Spleen (tissue), 11 donors: ENCODE results near the gene NIPAL3. TPM values are rescaled to one million over a fixed set of nuclear protein-coding genes. Genes with fewer than 3 reads are reported as not detected.

Experiments used
- DNase-seq: peaks from one replicate; pipeline ENCODE4 v3.0.0-alpha.2; 2020
- H3K27ac ChIP-seq, 8 donors: fragments of 200-600 bp; sonication (generic) in 7 of 8; 1 replicate in 4 of 8; 2 replicates in 4 of 8; pipeline versions ENCODE4 v1.5.0 to v1.8.0; 2016 to 2021; ENCODE audit warnings: inconsistent platforms in 4 of 8, mild to moderate bottlenecking in 4 of 8, moderate library complexity in 1 of 8
- H3K27me3 ChIP-seq, 7 donors: fragments of 200-600 bp; sonication (generic) in 6 of 7; replicated peaks in 1 of 7; 1 replicate in 4 of 7; 2 replicates in 3 of 7; pipeline versions ENCODE4 v1.5.0 to v1.8.0; 2016 to 2021; ENCODE audit warnings: inconsistent platforms in 3 of 7, mild to moderate bottlenecking in 1 of 7
- H3K36me3 ChIP-seq, 6 donors: fragments of 200-600 bp; sonication (generic) in 5 of 6; 1 replicate in 4 of 6; 2 replicates in 2 of 6; pipeline versions ENCODE4 v1.5.0 to v1.8.0; 2016 to 2021; ENCODE audit warnings: inconsistent platforms in 2 of 6
- H3K4me1 ChIP-seq, 6 donors: fragments of 200-600 bp; sonication (generic) in 5 of 6; 1 replicate in 3 of 6; 2 replicates in 3 of 6; pipeline versions ENCODE4 v1.5.0 to v1.8.0; 2016 to 2021; ENCODE audit warnings: inconsistent platforms in 3 of 6
- H3K4me3 ChIP-seq, 8 donors: fragments of 200-600 bp; sonication (generic) in 7 of 8; 1 replicate in 4 of 8; 2 replicates in 4 of 8; pipeline versions ENCODE4 v1.5.0 to v1.8.0; 2016 to 2021; ENCODE audit warnings: inconsistent platforms in 4 of 8, mild to moderate bottlenecking in 4 of 8, moderate library complexity in 2 of 8
- H3K9me3 ChIP-seq, 8 donors: fragments of 200-600 bp; sonication (generic) in 7 of 8; 1 replicate in 4 of 8; 2 replicates in 4 of 8; pipeline versions ENCODE4 v1.5.0 to v1.8.0; 2016 to 2021; ENCODE audit warnings: inconsistent platforms in 4 of 8
- CTCF ChIP-seq, 11 experiments: fragments of 200-600 bp in 7 of 11; fragments of 450-650 bp in 4 of 11; sonication (generic) in 4 of 11; IDR thresholded peaks in 8 of 11; conservative IDR thresholded peaks in 3 of 11; 1 replicate in 7 of 11; 2 replicates in 4 of 11; pipeline versions ENCODE4 v1.4.0 to v1.8.0; 2016 to 2021; ENCODE audit warnings: antibody characterized with exemption in 11 of 11, inconsistent platforms in 4 of 11, mild to moderate bottlenecking in 1 of 11
- POLR2A ChIP-seq, 3 donors: fragments of 450-650 bp; IDR thresholded peaks; one replicate each; pipeline ENCODE4 v1.5.1; 2017; ENCODE audit warnings: antibody characterized with exemption in 3 of 3, mild to moderate bottlenecking in 1 of 3
- POLR2AphosphoS5 ChIP-seq, 3 donors: sonication (generic); formaldehyde crosslinking; IDR thresholded peaks; one replicate each; pipeline ENCODE4 v1.5.1; 2017; ENCODE audit warnings: antibody characterized with exemption in 3 of 3
- WGBS, 5 donors: extraction: QIAGEN DNeasy Blood & Tissue Kit in 3 of 5; methylation state at CpG; one replicate each; pipeline versions ENCODE4 v1.1.5 to v1.1.7; 2013 to 2018; 5-methylcytosine and 5-hydroxymethylcytosine counted together
- intact Hi-C: fragments of 100-400 bp; cut with DNase I; formaldehyde crosslinking; loops from one replicate; pipeline ENCODE4 v1.15.0; 2023; ENCODE audit warnings: low total_unique reads
- polyA plus RNA-seq, 3 donors: library from polyadenylated mRNA; stranded (reverse); fragments of 200-250 nt; gene quantifications; one replicate each; pipeline ENCODE4 v1.2.1, GENCODE V29; 2013
- total RNA-seq, 7 donors: library from RNA; depleted of rRNA in 3 of 7; stranded (reverse); fragments of >200 nt in 3 of 7; fragmentation: NEBNext Ultra II Directional in 4 of 7; extraction: Animal tissue kit (Norgen Biotek cat#: 25700) in 4 of 7; gene quantifications; one replicate each; pipeline versions ENCODE4 v1.1.0 to v1.2.1, GENCODE V29; 2016 to 2021
- donor health status: healthy with polysubstance abuse.
- donor health status: DM: no; HTN: no; CAD: no; lungs with moderate emphysema.
- donor health status: DM: no; HTN: no; CAD: no.
- donor health status: Bipolar disorder and iron deficiency.
- donor health status: healthy.
- donor health status: DM: no; HTN: no; CAD: no.
- donor health status: DM: yes; HTN: yes; CAD: no.

NIPAL3 gene
- total and polyA plus RNA-seq, 10 donors = 5.3 to 49.2 (median 24.7) TPM

- Histone ChIP-seq H3K4me3 (no peak overlapping the region), H3K36me3 (no peaks in the 10 kb centered on the region), H3K27ac (no peak overlapping the region), H3K27me3 (no peaks in the 10 kb centered on the region), H3K4me1 (peaks cover 0 to 9% (median 0%) of the 10 kb centered on the region in 6 donors), H3K9me3 (peaks cover 0 to 10% (median 3%) of the 10 kb centered on the region in 8 donors)
- intact Hi-C loops = no loop called here
- 51 to 93% (median 65%) methylated on average over 1 of the region's 1 CpG for WGBS, 5 donors
- TF ChIP-seq POLR2AphosphoS5 (IDR thresholded peaks at IDR 0.05) (no peak), CTCF (IDR thresholded peaks at IDR 0.05 in 8 of 11, conservative IDR thresholded peaks at IDR 0.05 in 3 of 11) (no peak), POLR2A (IDR thresholded peaks at IDR 0.05) (no peak)
- DNase-seq = no peak
These were observed 8.8 kb upstream of the NIPAL3 start for GRCh38 chr1:24406788-24407187.

- Histone ChIP-seq H3K4me3 (no peak overlapping the region), H3K27me3 (no peaks in the 10 kb centered on the region), H3K27ac (no peak overlapping the region), H3K4me1 (peaks cover 0 to 32% (median 15%) of the 10 kb centered on the region in 6 donors), H3K36me3 (no peaks in the 10 kb centered on the region), H3K9me3 (peaks cover 0 to 10% (median 3%) of the 10 kb centered on the region in 8 donors)
- intact Hi-C loops = no loop called here
- WGBS, 5 donors = 80 to 91% (median 87%) methylated on average over 3 of the region's 3 CpGs
- TF ChIP-seq CTCF (IDR thresholded peaks at IDR 0.05 in 8 of 11, conservative IDR thresholded peaks at IDR 0.05 in 3 of 11) (no peak), POLR2AphosphoS5 (IDR thresholded peaks at IDR 0.05) (no peak), POLR2A (IDR thresholded peaks at IDR 0.05) (no peak)
- no peak for DNase-seq
These were observed 6.1 kb upstream of the NIPAL3 start for GRCh38 chr1:24409535-24409934.

- no peak overlapping the region for H3K4me3 ChIP-seq
- H3K27me3 ChIP-seq = no peaks in the 10 kb centered on the region
- no peak for DNase-seq
- H3K4me1 ChIP-seq = peaks cover 0 to 40% (median 24%) of the 10 kb centered on the region in 6 donors
- TF ChIP-seq POLR2AphosphoS5 (IDR thresholded peaks at IDR 0.05) (no peak), POLR2A (IDR thresholded peaks at IDR 0.05) (no peak), CTCF (IDR thresholded peaks at IDR 0.05 in 8 of 11, conservative IDR thresholded peaks at IDR 0.05 in 3 of 11) (no peak)
- H3K9me3 ChIP-seq = peaks cover 0 to 10% (median 3%) of the 10 kb centered on the region in 8 donors
- WGBS, 5 donors = 77 to 92% (median 88%) methylated on average over 7 of the region's 7 CpGs
- H3K27ac ChIP-seq = no peak overlapping the region
- no peaks in the 10 kb centered on the region for H3K36me3 ChIP-seq
- intact Hi-C loops = no loop called here
These were observed 4.9 kb upstream of the NIPAL3 start for GRCh38 chr1:24410750-24411149.

- Histone ChIP-seq H3K36me3 (no peaks in the 10 kb centered on the region), H3K27me3 (no peaks in the 10 kb centered on the region), H3K4me1 (peaks cover 8 to 50% (median 33%) of the 10 kb centered on the region in 6 donors), H3K4me3 (no peak overlapping the region), H3K9me3 (peaks cover 0 to 10% (median 3%) of the 10 kb centered on the region in 8 donors), H3K27ac (no peak overlapping the region)
- TF ChIP-seq POLR2A (IDR thresholded peaks at IDR 0.05) (no peak), CTCF (IDR thresholded peaks at IDR 0.05 in 8 of 11, conservative IDR thresholded peaks at IDR 0.05 in 3 of 11) (no peak), POLR2AphosphoS5 (IDR thresholded peaks at IDR 0.05) (no peak)
- DNase-seq = no peak
- 79 to 91% (median 87%) methylated on average over 6 of the region's 6 CpGs for WGBS, 5 donors
- intact Hi-C loops = no loop called here
These were observed 3.6 kb upstream of the NIPAL3 start for GRCh38 chr1:24411963-24412362.
